Mesendoderm (in vitro differentiated cells): ENCODE results near the gene MTA1.
A peak's percentile ranks its signal among the peaks of the same experiment; 100 is the strongest.

Experiments used
- DNase-seq: peaks from one replicate; pipeline ENCODE4 v3.0.0; 2013
- H2AK5ac ChIP-seq: 2 replicates; pipeline ENCODE4 v1.6.1; 2013; ENCODE audit warnings: low read length, inconsistent platforms
- H2BK120ac ChIP-seq: 2 replicates; pipeline ENCODE4 v1.6.1; 2013; ENCODE audit warnings: low read depth, mild to moderate bottlenecking, low read length, moderate library complexity, mixed read lengths
- H2BK15ac ChIP-seq: replicated peaks from 2 replicates; pipeline ENCODE4 v1.6.1; 2013; ENCODE audit warnings: low read depth, mild to moderate bottlenecking, moderate library complexity
- H2BK5ac ChIP-seq: 2 replicates; pipeline ENCODE4 v1.6.1; 2013; ENCODE audit warnings: low read length, inconsistent platforms
- H3K18ac ChIP-seq: 2 replicates; pipeline ENCODE4 v1.6.1; 2013; ENCODE audit warnings: mild to moderate bottlenecking, low read length, mixed read lengths
- H3K23ac ChIP-seq: one replicate; pipeline ENCODE4 v1.6.1; 2013; ENCODE audit warnings: low read length
- H3K27ac ChIP-seq: 2 replicates; pipeline ENCODE4 v1.5.1; 2013; ENCODE audit warnings: low read depth, mild to moderate bottlenecking, inconsistent platforms, low read length, moderate library complexity
- H3K27me3 ChIP-seq: 2 replicates; pipeline ENCODE4 v1.6.1; 2013; ENCODE audit warnings: low read length, control low read depth, mild to moderate bottlenecking, inconsistent platforms; ENCODE audit not compliant: insufficient read depth, poor library complexity
- H3K36me3 ChIP-seq: 2 replicates; pipeline ENCODE4 v1.6.1; 2013; ENCODE audit warnings: low read length, inconsistent platforms; ENCODE audit not compliant: control insufficient read depth, insufficient read depth
- H3K4ac ChIP-seq: one replicate; pipeline ENCODE4 v1.6.1; 2013; ENCODE audit warnings: low read depth, mild to moderate bottlenecking, low read length, moderate library complexity
- H3K4me1 ChIP-seq: 2 replicates; pipeline ENCODE4 v1.6.1; 2013; ENCODE audit warnings: low read depth, low read length, inconsistent platforms; ENCODE audit not compliant: control insufficient read depth
- H3K4me2 ChIP-seq: 2 replicates; pipeline ENCODE4 v1.6.1; 2013; ENCODE audit warnings: low read length
- H3K4me3 ChIP-seq: 2 replicates; pipeline ENCODE4 v1.5.1; 2013; ENCODE audit warnings: mild to moderate bottlenecking, low read length
- H3K56ac ChIP-seq: one replicate; pipeline ENCODE4 v1.6.1; 2013; ENCODE audit warnings: low read length
- H3K79me1 ChIP-seq: 2 replicates; pipeline ENCODE4 v1.6.1; 2013; ENCODE audit warnings: low read length, inconsistent platforms
- H3K79me2 ChIP-seq: 2 replicates; pipeline ENCODE4 v1.6.1; 2013; ENCODE audit warnings: mild to moderate bottlenecking, low read length; ENCODE audit not compliant: control insufficient read depth, insufficient read depth
- H3K9ac ChIP-seq: 2 replicates; pipeline ENCODE4 v1.6.1; 2013; ENCODE audit warnings: low read length, inconsistent platforms
- H4K5ac ChIP-seq: one replicate; pipeline ENCODE4 v1.6.1; 2013; ENCODE audit warnings: low read length
- H4K8ac ChIP-seq: one replicate; pipeline ENCODE4 v1.6.1; 2013; ENCODE audit warnings: low read depth, mild to moderate bottlenecking, control low read depth, low read length, moderate library complexity
- WGBS: extraction: QIAGEN DNeasy Blood & Tissue Kit; methylation state at CpG from one replicate; pipeline ENCODE4 v1.1.7; 2013; ENCODE audit warnings: low lambda C conversion rate, missing lambda C conversion rate; ENCODE audit not compliant: insufficient coverage; ENCODE audit errors: extremely low coverage; 5-methylcytosine and 5-hydroxymethylcytosine counted together

MTA1 gene

DNA sequence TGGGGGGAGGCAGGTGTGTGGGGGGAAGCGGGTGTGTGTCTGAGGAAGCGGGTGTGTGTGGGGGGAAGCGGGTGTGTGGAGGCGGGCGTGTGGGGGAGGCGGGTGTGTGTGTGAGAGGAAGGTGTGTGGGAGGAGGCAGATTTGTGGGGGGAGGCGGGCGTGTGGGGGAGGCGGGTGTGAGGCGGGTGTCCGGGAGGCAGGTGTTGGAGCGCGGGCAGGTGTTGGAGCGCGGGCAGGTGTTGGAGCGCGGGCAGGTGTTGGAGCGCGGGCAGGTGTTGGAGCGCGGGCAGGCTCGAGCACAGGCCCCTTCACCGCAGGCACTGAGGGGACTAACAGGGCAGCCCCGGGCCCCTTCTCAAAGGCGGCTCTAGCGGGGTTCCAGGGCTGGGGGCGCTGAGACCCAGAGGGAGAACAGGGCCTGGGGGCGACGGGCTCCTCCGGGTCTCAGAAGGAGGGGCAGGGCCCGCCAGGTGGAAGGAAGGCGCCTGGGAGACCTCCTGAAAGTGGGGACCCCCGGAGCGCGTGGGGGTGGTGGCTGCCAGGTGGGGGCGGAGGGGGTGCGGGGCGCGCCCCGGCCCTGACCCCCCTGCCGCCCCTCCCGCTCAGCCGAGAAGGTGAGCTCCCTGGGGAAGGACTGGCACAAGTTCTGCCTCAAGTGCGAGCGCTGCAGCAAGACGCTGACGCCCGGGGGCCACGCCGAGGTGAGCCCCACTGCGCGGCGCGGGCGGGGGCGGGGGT, 58.2 kb downstream of the MTA1 start:
- H3K79me1 ChIP-seq = no peaks in the 10 kb centered on the region
- H3K9ac ChIP-seq = no peak overlapping the region
- H2AK5ac ChIP-seq = no peak overlapping the region
- H3K36me3 ChIP-seq = no peaks in the 10 kb centered on the region
- WGBS = no CpG with 5 or more reads among the region's 56 CpGs
- no peaks in the 10 kb centered on the region for H3K79me2 ChIP-seq
- H3K27me3 ChIP-seq = peaks cover 3% of the 10 kb centered on the region
- H2BK15ac ChIP-seq = no peak overlapping the region
- peak overlapping the region; percentile 25 for H3K56ac ChIP-seq
- no peak overlapping the region for H4K5ac ChIP-seq
- H3K18ac ChIP-seq = no peak overlapping the region
- no peak overlapping the region for H3K27ac ChIP-seq
- no peak overlapping the region for H3K4ac ChIP-seq
- no peak overlapping the region for H2BK5ac ChIP-seq
- no peak overlapping the region for H3K4me2 ChIP-seq
- no peak for DNase-seq
- H3K4me1 ChIP-seq = peaks cover 9% of the 10 kb centered on the region
- H2BK120ac ChIP-seq = no peak overlapping the region
- H4K8ac ChIP-seq = no peak overlapping the region
- no peak overlapping the region for H3K23ac ChIP-seq
- no peak overlapping the region for H3K4me3 ChIP-seq

DNA sequence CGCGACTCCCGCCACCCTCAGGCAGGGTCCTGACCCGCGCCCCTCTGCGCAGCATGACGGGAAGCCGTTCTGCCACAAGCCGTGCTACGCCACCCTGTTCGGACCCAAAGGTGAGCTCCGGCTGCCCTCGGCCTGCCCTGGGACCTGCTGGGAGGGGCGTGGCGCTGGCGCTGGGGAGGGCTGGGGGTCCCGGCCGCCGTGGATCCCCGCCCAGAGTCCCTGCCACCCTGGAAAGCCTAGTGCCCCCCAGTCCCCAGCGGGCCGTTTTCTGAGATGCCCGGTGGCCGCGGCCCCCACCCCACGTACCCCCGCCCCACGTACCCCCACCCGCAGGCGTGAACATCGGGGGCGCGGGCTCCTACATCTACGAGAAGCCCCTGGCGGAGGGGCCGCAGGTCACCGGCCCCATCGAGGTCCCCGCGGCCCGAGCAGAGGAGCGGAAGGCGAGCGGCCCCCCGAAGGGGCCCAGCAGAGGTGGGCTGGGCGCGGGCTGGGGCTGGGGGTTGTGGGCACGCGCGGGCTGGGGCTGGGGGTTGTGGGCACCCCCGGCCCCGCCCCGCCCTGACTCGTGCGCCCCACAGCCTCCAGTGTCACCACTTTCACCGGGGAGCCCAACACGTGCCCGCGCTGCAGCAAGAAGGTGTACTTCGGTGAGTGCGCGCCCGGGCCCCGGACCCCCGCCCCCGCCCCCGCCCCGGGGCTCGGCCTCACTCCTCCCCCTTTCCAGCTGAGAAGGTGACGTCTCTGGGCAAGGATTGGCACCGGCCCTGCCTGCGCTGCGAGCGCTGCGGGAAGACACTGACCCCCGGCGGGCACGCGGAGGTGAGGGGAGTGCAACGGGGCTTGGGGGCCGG, 59.0 kb downstream of the MTA1 start:
- no peaks in the 10 kb centered on the region for H3K79me2 ChIP-seq
- no peak overlapping the region for H2BK5ac ChIP-seq
- H2BK15ac ChIP-seq = no peak overlapping the region
- H3K79me1 ChIP-seq = no peaks in the 10 kb centered on the region
- no peak overlapping the region for H4K5ac ChIP-seq
- no peak overlapping the region for H3K9ac ChIP-seq
- no peak overlapping the region for H3K4me3 ChIP-seq
- peaks cover 3% of the 10 kb centered on the region for H3K27me3 ChIP-seq
- no CpG with 5 or more reads among the region's 81 CpGs for WGBS
- no peak overlapping the region for H3K56ac ChIP-seq
- H3K4me2 ChIP-seq = no peak overlapping the region
- peaks cover 9% of the 10 kb centered on the region for H3K4me1 ChIP-seq
- no peak overlapping the region for H3K4ac ChIP-seq
- no peak overlapping the region for H4K8ac ChIP-seq
- H3K36me3 ChIP-seq = no peaks in the 10 kb centered on the region
- H2AK5ac ChIP-seq = no peak overlapping the region
- H3K27ac ChIP-seq = no peak overlapping the region
- no peak overlapping the region for H3K23ac ChIP-seq
- H2BK120ac ChIP-seq = no peak overlapping the region
- peak; percentile 34 for DNase-seq
- no peak overlapping the region for H3K18ac ChIP-seq

DNA sequence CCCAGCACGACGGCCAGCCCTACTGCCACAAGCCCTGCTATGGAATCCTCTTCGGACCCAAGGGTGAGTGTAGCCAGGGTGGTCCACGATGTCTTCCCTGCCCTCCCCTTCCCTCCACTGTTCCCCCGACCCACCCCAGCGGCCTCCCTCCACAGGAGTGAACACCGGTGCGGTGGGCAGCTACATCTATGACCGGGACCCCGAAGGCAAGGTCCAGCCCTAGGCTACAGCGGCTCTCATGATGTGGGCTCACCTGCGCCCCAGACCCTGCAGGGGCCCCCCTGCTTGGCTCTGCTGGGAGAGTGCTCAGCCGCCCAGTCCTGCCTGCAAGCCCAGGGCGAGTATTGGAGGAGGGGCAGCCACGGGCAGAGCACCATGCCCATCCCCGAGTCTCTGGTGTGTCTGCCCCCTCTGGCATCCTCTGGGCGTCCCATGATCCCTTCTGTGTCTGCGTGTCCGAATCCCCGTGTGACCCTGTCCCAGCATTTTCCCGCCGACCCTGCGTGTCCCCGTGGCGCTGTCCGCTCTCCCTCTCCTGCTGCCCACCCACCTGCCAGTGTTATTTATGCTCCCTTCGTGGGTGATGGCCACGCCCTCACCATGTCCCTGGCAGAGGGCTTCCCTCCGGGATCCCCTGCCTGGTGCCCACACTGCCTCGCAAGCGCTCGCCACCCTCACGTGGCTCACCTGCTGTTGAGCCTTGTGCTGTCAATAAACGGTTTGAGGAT, 60.0 kb downstream of the MTA1 start:
- peaks cover 3% of the 10 kb centered on the region for H3K27me3 ChIP-seq
- peaks cover 9% of the 10 kb centered on the region for H3K4me1 ChIP-seq
- no peak for DNase-seq

DNA sequence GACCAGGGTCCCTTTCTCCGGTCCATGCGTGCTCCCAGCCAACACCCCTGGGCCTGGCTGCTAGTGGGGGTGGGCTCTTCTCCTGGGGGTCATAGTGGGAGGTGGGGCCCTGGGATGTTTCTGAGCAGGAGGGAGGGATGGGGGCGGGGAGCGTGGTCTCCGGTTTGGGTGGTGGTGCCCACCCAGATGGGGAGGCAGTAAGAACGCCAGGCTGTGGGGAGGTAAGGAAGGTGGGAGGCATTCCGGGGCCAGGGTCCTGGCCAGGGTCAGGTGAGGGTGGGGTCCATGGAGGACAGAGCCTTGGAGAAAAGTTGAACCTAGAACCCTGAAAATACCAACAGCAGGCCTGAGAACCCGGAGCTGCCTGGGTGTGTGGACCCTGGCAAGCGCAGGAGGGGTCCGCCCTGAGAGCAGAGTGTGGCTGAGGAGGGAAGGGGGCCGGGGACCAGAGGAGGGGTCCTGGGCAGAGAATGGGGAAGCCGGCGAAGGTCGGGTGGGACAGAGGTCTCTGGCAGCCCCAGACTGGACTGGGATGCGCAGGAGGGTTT, 60.6 kb downstream of the MTA1 start:
- Histone ChIP-seq H3K4me2 (no peak overlapping the region), H4K8ac (no peak overlapping the region), H3K9ac (no peak overlapping the region), H2BK120ac (no peak overlapping the region), H3K27me3 (peaks cover 3% of the 10 kb centered on the region), H3K18ac (no peak overlapping the region), H2AK5ac (no peak overlapping the region), H3K4ac (no peak overlapping the region), H3K27ac (no peak overlapping the region), H3K79me2 (no peaks in the 10 kb centered on the region), H2BK5ac (no peak overlapping the region), H2BK15ac (no peak overlapping the region), H3K36me3 (no peaks in the 10 kb centered on the region), H3K79me1 (no peaks in the 10 kb centered on the region), H3K56ac (no peak overlapping the region), H3K4me3 (no peak overlapping the region), H3K23ac (no peak overlapping the region), H4K5ac (no peak overlapping the region), H3K4me1 (peaks cover 9% of the 10 kb centered on the region)
- DNase-seq = no peak
- no CpG with 5 or more reads among the region's 15 CpGs for WGBS

More for the DNA sequence above, 60.0 kb downstream of the MTA1 start:
- Histone ChIP-seq H4K5ac (no peak overlapping the region), H3K79me1 (no peaks in the 10 kb centered on the region), H3K18ac (no peak overlapping the region), H3K9ac (no peak overlapping the region), H2BK120ac (no peak overlapping the region), H2AK5ac (no peak overlapping the region), H3K4ac (no peak overlapping the region), H3K23ac (no peak overlapping the region), H2BK15ac (no peak overlapping the region), H3K4me3 (no peak overlapping the region), H4K8ac (no peak overlapping the region), H3K36me3 (no peaks in the 10 kb centered on the region), H2BK5ac (no peak overlapping the region), H3K27ac (no peak overlapping the region), H3K56ac (no peak overlapping the region), H3K79me2 (no peaks in the 10 kb centered on the region), H3K4me2 (no peak overlapping the region)
- no CpG with 5 or more reads among the region's 34 CpGs for WGBS

DNA sequence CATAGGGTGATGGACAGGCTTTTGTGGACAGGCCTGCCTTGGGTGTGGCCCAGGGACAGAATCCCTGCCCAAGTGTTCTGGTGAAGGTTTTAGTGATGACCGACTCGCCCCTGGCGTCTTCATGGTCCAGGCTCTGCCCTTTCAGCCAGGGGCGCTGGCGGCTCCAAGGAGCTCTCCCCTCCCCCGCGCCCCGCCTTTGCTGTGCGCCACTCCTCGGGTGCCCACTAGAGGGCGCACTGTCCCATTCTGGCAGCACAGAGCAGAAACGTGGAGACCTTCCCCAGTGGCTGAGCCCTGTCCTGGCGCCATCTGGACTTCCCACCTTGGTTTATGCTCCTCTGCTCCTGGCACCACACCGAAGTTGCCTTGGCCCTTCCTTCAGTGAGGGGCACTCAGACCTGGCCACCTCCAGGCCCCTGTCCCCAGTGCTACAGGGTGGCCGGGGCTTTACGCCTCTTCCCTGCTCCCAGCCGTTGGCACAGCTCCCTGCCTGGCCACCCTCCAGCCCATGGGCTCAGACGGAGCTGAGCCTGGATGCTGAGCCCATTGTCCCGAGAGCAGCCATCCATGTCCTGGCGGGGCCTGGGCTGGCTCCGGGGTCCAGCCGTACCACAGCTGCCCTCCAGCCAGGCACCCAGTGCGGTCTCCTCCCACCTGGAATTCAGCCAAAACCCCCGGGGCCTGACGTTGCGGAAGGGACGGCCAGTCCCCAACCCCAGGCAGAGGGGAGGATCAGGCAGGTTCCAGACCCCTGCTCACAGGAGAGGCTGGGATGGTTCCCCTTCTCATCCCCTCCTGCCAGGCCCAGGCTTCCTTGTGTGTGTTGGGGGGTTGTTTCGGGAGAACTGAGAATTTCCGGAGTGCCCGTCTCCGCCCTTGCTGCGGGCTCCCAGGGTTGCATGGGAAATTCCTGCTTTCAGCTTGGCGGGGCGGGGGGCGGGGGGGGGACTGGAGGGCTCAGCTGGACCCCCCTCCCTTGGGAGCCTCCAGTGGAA, 61.5 kb downstream of the MTA1 start:
- Histone ChIP-seq H3K9ac (peak overlapping the region; percentile 64), H3K27me3 (peaks cover 3% of the 10 kb centered on the region), H3K36me3 (no peaks in the 10 kb centered on the region), H2BK5ac (no peak overlapping the region), H3K4ac (no peak overlapping the region), H3K4me1 (peaks cover 9% of the 10 kb centered on the region), H3K79me1 (no peaks in the 10 kb centered on the region), H3K4me3 (no peak overlapping the region), H4K5ac (no peak overlapping the region), H2BK120ac (no peak overlapping the region), H4K8ac (no peak overlapping the region), H2AK5ac (no peak overlapping the region), H3K56ac (peak overlapping the region; percentile 85), H3K27ac (no peak overlapping the region), H3K79me2 (no peaks in the 10 kb centered on the region), H3K4me2 (peak overlapping the region; percentile 44), H3K18ac (no peak overlapping the region), H3K23ac (peak overlapping the region; percentile 24), H2BK15ac (no peak overlapping the region)
- WGBS = no CpG with 5 or more reads among the region's 35 CpGs
- peak; percentile 95 for DNase-seq
